Calu3 (cell line): ENCODE results near the gene LRRTM3. TPM values are rescaled to one million over a fixed set of nuclear protein-coding genes. Genes with fewer than 3 reads are reported as not detected.

Experiments used
- BruUV-seq: library from RNA; stranded (reverse); fragments of 400-500 nt; replicated peaks from 2 replicates; lab custom pipeline; 2021; lab: Mats Ljungman, UMichigan
- CTCF ChIA-PET: fragments of 300-600 bp; sonication (Branson Sonifier 250); formaldehyde crosslinking; loops from one replicate; lab custom pipeline; 2022; ENCODE audit warnings: antibody characterized with exemption; lab: Charles Lee
- DNase-seq: peaks from one replicate; pipeline ENCODE4 v3.0.0; 2022
- H3K27ac Mint-ChIP-seq: one replicate; pipeline ENCODE4 v1.8.0; 2022; ENCODE audit warnings: mixed read lengths; ENCODE audit not compliant: unreplicated experiment
- H3K27me3 Mint-ChIP-seq: one replicate; pipeline ENCODE4 v1.8.0; 2022; ENCODE audit warnings: mixed read lengths; ENCODE audit not compliant: unreplicated experiment
- H3K36me3 Mint-ChIP-seq: one replicate; pipeline ENCODE4 v1.8.0; 2022; ENCODE audit warnings: mild to moderate bottlenecking, moderate library complexity, mixed read lengths; ENCODE audit not compliant: insufficient read depth, unreplicated experiment
- H3K4me1 Mint-ChIP-seq: one replicate; pipeline ENCODE4 v1.8.0; 2022; ENCODE audit warnings: mild to moderate bottlenecking, low read depth, mixed read lengths; ENCODE audit not compliant: unreplicated experiment
- H3K4me3 Mint-ChIP-seq: one replicate; pipeline ENCODE4 v1.8.0; 2022; ENCODE audit warnings: mild to moderate bottlenecking, low read depth, moderate library complexity, mixed read lengths; ENCODE audit not compliant: unreplicated experiment
- H3K9me3 Mint-ChIP-seq: one replicate; pipeline ENCODE4 v1.8.0; 2022; ENCODE audit warnings: low read depth, mixed read lengths; ENCODE audit not compliant: unreplicated experiment
- CTCF ChIP-seq: fragments of 200-600 bp; IDR thresholded peaks from one replicate; pipeline ENCODE4 v1.8.0; 2022; ENCODE audit warnings: antibody characterized with exemption; ENCODE audit not compliant: unreplicated experiment
- intact Hi-C: fragments of 100-400 bp; cut with micrococcal nuclease; formaldehyde crosslinking; loops from one replicate; pipeline ENCODE4 v1.10.0; 2022; ENCODE audit not compliant: unreplicated experiment
- total RNA-seq: library from RNA; stranded (reverse); gene quantifications from 2 replicates; pipeline ENCODE4 v1.2.3, GENCODE V29; 2022

The LRRTM3 gene
- total RNA-seq, 1 experiment from 2014 or later = not detected

- no peaks in the 10 kb centered on the region for H3K27me3 Mint-ChIP-seq
- H3K36me3 Mint-ChIP-seq = no peaks in the 10 kb centered on the region
- no peaks in the 10 kb centered on the region for H3K4me1 Mint-ChIP-seq
- intact Hi-C loops = loop anchor here (10.0 kb wide), 1 partner anchor 158 kb away; no protein-coding TSS in a partner anchor
- TF ChIP-seq CTCF = no peak
- no peaks in the 10 kb centered on the region for H3K9me3 Mint-ChIP-seq
- CTCF ChIA-PET = no interaction called here
- no peak overlapping the region for H3K4me3 Mint-ChIP-seq
- H3K27ac Mint-ChIP-seq = no peak overlapping the region
- BruUV-seq = no TSS peak
- no peak for DNase-seq
Observed at GRCh38 chr10:66996996-66997395, 71.2 kb downstream of the LRRTM3 start.

GRCh38 chr10:66999762-67000545 lies 74.1 kb downstream of the LRRTM3 start:
- intact Hi-C loops = loop anchor here (10.0 kb wide), 1 partner anchor 155 kb away; no protein-coding TSS in a partner anchor
- Mint-ChIP-seq H3K4me1 (no peaks in the 10 kb centered on the region), H3K4me3 (no peak overlapping the region), H3K27me3 (no peaks in the 10 kb centered on the region), H3K27ac (no peak overlapping the region), H3K36me3 (no peaks in the 10 kb centered on the region), H3K9me3 (no peaks in the 10 kb centered on the region)
- DNase-seq = no peak
- no peak for TF ChIP-seq CTCF
- BruUV-seq = no TSS peak
- CTCF ChIA-PET = no interaction called here

GRCh38 chr10:67004690-67005089 lies 78.9 kb downstream of the LRRTM3 start:
- Mint-ChIP-seq H3K36me3 (no peaks in the 10 kb centered on the region), H3K27ac (no peak overlapping the region), H3K4me1 (no peaks in the 10 kb centered on the region), H3K4me3 (no peak overlapping the region), H3K9me3 (no peaks in the 10 kb centered on the region), H3K27me3 (no peaks in the 10 kb centered on the region)
- BruUV-seq = no TSS peak
- intact Hi-C loops = no loop called here
- CTCF ChIA-PET = no interaction called here
- no peak for DNase-seq
- no peak for TF ChIP-seq CTCF

- H3K4me1 Mint-ChIP-seq = no peaks in the 10 kb centered on the region
- H3K9me3 Mint-ChIP-seq = no peaks in the 10 kb centered on the region
- no peaks in the 10 kb centered on the region for H3K36me3 Mint-ChIP-seq
- H3K4me3 Mint-ChIP-seq = no peak overlapping the region
- no peak overlapping the region for H3K27ac Mint-ChIP-seq
- intact Hi-C loops = no loop called here
- DNase-seq = no peak
- no peak for TF ChIP-seq CTCF
- CTCF ChIA-PET = interaction anchor here (0.6 kb wide), 2 partner anchors 843 to 1558 kb away, joined by 3 to 6 read pairs; no protein-coding TSS in a partner anchor
- BruUV-seq = no TSS peak
- no peaks in the 10 kb centered on the region for H3K27me3 Mint-ChIP-seq
Observed at GRCh38 chr10:67005981-67006380, 80.1 kb downstream of the LRRTM3 start.
